NCI-H82 treated with DMSO at 0.1 percent for 48 hours (cell line): ENCODE data around the gene FHAD1.

Experiments used
- DNase-seq: peaks from one replicate; lab custom pipeline; 2025; ENCODE audit not compliant: unreplicated experiment; lab: John Stamatoyannopoulos, UW

FHAD1 gene

DNA sequence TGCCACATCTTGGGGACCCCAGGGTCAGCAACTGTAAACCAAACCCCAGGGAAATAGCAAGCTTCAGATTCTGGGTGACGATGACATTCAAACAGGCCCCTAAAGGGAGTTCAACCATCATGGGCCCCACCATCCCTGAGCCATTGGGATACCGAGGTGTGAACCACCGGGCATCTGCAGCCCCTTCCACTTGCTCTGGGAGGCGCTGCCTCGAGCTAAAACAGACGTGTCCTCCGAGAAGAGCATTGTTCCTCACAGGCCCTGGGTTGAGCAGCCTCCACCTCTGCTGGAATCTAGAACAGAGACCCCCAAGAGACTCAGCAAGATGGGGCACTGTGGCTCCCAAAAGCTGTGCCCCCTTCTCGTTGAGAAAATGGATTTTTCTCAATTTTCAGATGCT lies 143.6 kb downstream of the FHAD1 start:
- DNase-seq, result no peak

DNA sequence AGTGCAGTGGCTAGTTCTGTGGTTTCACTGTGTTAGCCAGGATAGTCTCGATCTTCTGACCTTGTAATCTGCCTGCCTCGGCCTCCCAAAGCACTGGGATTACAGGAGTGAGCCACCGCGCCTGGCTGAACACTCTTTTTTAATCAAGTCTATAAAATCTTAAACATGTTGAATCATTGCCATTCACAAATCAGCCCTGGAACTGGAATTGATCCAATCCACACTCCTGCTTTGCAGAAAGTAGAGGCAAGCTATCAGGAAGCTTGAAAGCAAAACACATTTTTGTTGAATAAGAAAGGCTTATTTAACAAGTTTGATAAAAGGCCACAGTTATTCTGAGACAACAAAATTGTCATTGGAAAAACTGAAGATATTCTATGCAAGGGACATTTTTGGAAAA lies 144.3 kb downstream of the FHAD1 start:
- DNase-seq, result no peak

DNA sequence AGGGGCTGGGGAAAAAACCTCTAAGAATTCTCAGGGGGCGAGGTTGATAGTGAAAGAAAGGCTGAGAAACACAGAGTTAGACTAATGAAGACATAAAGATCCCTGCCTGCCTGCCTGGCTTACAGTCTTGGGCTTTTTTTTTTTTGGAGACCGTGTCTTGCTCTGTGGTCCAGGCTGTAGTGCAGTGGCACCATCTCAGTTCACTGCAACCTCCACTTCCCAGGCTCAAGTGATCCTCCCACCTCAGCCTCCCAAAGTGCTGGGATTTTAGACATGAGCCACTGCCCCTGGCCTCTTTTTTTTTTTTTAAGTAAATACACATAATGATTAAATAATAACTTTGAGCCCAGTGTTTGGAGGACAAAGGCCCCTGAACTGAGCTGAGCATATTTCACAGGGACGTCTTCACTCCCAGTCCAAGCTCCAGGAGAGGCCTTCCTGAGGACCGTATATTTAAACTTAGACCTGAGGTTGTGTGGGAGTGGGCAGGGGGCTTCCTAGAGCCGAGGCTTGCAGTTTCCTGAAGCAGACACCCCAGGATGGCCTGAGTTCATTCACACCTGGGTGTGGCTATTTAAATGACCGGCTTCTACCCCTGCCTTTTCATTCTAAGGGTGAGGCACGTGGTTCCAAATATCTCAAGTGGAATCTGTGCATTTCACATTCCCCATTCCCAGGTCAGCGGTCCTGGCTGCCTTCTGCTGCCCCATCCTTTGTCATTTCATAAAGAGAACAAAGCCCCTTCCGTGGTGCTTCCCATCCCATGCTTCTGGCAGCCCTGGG lies 146.6 kb downstream of the FHAD1 start:
- no peak for DNase-seq

DNA sequence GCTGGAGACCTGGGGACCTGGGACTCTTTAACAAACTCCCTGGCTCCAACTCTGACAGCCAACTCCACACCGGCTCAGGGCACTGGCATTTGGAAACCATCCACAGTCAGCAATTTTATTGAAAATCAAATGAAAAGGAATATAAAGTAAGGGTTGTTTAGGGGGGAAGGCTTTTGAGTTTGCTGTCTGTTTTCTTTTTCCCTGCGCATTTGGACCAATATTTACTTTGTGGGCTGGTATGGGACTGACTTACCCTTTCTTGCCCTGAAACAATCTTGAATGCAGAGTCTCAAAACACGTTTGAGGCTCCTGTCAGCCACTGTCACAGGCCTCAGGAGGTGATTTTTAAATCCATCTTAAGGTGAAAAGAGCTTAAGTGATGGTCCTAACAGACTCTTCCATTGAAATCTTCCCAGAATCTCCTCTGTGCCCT lies 147.3 kb downstream of the FHAD1 start:
- DNase-seq, result no peak

DNA sequence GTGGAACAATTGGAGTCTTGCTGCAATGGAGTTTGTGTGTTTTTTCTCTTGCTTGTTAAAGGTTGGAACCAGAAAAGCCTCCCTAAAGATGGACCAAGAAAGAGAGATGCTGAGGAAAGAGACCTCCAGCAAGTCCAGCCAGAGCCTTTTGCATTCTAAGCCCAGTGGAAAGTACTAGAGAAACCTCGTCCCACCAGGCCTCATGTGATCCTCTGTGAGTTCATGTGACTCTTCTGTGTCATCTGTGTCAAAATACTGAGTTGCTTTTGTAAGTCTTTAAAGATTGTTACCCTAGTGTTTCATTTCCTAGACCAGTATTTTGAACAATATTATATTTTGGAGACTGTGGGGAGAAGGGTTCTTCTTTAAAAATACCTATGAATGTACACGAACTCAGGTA lies 150.2 kb downstream of the FHAD1 start:
- no peak for DNase-seq

DNA sequence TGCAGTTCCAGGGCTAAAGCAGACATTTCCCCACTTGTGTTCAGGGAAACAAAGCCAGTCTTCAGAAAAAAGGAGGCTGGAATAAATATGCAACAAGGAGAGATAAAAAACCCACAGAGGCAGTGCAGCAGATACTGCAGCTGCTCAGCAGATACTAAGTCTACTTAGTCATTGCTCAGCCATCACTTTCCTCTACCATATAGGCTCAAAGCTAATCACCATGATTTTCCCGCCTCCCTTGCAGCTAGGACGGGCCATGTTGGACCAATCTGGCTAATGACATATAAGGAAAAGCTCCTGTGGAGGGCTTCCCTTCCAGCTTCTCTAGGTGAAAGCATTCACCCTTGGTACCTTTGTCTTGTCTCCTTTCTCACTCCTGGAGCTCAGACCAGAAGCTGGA lies 152.7 kb downstream of the FHAD1 start:
- DNase-seq, result no peak

DNA sequence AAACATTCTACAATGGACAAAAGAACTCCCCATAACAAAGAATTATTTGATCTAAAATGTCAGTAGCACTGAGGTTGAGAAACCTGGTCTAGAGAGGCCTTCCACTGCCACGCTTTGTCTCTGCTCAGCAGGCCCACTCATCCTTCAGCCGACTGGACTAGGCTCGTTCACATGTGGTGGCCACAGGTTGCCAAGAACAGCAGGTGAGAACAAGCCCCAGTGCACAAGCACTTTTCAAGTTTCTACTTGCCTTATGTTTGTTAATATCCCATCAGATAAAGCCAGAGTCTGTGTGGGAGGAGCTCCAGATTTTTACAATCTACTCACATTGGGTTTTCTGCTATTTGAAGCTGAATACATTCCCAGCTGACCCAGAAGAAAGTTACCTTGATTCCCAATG lies 153.6 kb downstream of the FHAD1 start:
- DNase-seq, result no peak

DNA sequence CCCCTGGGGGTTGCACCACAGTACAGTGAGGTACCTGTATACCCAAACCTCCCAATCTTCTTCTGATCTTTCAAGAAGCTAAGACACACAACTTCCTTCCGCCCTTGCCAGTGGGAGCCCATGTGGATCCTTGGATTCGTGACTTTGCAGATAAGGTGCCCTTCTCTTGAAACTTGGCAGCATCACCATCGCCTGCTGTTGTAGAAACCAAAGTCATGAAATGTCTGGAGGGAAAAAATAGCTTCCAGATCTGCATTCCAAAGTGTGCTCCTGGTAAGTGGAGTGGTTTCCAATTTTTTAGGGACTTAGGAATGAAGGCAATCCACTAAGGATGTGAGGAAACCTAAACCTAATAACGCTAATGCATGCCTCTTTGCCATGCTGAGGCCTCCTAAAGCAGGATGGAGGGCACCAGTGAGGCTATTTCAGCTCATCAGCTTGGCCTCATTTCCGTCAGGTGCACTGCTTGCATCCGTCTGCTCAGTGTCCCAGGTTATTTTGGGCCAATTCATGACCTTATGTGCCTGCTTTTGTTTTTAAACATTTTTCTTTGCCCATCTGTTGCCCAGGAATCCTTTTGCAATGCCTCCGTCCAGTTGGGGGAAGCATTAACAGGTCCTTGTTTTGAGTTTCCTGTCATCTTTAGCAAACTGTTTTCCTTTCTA lies 154.5 kb downstream of the FHAD1 start:
- DNase-seq, result no peak

DNA sequence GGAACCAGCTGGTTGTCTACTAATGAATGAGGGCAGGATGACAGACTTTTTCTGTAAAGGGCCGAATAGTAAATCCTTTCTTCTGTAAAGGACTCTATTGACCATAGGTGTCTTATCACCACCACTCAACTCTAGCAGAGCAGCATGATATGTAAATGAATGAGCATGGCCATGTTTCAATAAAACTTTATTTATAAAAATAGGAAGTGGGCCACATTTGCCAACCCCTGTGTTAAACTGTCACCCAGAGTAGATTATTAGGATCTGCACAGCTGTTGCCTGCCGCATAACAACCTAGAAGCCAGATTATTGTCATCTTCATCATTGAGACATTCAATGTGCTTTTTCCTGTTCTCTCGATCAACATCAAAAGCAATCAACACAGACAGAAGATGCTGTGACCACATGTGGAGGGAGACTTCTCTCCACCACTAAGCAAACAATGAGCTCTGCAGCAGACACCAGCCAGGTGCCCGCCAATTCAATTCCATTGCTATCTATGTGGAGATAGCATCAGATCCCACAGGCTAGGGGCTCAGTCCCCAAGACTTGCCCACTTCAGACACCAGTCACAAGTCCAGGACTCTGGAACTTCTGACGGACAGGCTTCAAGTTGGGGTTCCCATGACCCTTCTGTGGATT lies 155.9 kb downstream of the FHAD1 start:
- DNase-seq, result no peak

DNA sequence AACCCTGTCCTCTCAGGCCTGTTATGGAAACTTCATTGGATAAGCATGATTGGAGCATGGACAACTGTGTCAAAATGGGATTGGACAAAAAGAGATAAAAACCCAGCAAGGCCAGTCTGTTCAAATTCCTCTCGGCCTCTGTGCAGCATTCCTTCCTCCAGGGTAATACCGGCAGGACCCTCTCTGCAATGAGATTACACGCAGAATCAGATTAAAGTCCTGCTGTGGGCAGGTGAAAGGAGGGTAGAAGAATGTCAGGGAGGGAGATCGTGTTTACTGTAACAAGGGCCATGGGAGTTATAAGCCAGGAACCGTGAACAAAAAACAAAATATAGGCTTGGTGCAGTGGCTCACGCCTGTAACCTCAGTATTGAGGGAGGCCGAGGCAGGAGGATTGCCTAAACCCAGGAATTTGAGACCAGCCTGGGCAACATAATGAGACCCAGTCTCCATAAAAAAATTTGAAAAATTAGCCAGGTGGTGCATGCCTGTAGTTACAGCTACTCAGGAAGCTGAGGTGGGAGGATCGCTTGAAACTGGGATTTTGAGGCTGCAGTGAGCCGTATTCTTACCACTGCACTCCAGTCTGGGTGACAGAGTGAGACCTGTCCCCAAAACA lies 157.0 kb downstream of the FHAD1 start:
- no peak for DNase-seq

DNA sequence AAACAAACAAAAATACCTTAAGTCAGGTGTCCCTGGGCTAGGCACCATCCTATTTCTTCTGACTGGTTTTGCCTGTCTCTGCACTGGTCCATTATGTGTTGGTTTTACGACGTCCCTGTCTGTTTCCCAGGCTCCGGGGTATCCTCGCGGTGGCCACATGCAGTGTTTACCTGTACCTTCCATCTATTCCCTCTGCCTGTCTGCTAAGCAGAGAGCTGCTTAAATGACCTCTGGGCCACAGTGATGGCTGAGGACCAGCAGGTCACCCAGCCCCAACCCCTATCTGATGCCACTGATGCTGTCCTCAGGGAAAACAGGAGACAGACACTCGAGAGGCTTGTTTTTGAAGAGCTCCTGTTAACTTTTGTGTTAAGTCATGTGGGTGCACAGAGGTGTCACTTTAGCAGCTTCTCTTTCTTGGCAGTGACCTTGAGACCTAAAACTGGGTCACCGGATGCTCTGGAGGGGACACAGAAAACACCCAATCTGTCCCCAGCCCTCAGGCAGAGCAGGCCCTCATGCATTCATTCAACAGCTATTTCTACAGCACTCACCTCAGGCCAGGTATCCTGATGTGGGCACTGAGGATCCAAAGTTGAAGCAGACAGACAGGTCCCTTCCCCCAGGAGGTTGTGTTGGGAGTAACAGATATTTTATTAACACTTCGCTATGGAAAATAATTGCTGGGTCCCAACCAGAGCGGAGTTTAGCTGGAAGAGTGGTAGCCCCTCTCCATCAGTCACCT lies 158.3 kb downstream of the FHAD1 start:
- DNase-seq, result no peak

DNA sequence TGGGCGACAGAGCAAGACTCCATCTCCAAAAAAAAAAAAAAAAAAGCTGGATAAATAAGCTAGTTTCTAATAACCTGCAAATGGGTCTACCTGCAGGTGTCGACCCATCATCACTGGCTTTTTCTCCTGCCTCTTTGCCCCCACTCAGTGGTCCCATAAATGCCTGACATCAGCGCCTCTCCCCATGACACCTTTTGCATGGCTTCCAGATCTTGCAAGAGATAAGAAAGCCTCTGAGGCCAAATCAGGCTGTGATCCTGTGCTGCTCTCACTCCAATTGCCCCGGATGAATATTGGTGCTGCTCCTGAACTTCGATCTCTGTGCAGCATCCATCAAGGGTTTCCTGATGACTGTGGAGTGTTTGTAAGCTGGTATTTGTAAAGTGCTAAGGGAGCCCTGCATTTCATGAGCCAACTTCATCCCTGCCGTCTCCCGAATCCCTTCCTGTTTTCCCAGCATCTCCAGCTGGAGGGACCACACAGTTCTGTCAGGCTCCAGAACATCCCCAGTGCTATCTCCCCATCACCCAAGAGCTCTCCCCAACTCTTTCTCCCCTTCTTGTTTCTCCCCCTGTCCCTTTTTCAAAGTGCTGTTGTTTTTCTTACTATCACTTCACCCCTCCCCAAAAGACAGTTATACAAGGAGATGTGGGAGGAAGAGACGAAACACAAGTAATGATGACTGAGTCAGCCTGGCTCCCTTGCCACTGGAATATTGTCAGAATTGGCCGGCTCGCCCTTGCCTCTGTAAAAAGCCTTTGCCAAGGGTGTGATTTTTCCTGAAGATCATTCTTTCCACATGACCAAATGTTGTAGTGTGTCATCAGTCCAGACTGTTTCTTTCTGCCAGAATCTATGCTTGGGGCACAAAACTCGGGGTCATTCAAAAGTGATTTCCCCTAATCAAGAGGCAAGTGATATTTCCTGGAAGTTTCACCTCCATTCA lies 159.9 kb downstream of the FHAD1 start:
- no peak for DNase-seq

DNA sequence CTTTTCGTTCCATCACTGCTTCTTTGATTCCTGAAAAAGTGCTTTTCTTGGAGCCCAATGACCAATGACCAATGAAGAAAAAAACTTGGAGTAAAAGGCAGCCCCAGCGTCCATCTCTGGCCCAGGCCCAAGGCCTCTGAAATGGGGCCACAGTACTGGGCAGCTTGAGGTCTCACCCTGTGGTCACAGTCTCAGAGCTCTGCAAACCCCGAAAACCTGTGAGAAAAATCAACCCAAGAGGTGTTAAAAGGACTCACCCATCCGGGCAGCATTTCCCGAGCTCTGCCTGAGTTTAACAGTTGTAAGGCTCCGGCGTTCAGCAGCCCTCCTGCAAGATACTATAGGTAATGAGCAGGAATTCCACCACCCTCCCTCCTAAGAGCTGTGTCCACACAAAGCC lies 160.6 kb downstream of the FHAD1 start:
- no peak for DNase-seq

DNA sequence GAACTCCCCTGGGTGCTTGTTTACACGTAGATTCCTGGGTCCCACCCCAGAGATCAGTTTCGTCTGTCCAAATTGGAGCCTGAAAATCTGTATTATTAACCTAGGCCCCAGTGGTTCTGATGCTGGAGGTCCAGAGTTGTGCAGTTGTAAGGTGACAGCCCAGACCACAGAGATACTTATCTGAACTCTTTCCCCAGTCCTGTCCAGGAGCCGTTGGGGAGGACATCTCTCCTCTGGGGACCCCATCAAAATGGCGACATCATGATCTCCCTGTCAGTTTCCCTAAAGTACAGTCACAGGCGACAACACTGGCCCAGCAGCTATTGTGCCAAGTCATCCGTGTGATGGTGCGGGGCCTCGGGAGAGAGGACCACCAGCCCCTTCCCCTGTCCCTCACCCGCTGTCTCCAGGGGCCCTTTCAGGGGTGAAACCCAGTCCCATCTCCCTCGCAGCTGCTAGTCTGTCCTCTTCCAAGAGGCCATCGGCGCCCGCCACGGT lies 161.9 kb downstream of the FHAD1 start:
- DNase-seq, result no peak

DNA sequence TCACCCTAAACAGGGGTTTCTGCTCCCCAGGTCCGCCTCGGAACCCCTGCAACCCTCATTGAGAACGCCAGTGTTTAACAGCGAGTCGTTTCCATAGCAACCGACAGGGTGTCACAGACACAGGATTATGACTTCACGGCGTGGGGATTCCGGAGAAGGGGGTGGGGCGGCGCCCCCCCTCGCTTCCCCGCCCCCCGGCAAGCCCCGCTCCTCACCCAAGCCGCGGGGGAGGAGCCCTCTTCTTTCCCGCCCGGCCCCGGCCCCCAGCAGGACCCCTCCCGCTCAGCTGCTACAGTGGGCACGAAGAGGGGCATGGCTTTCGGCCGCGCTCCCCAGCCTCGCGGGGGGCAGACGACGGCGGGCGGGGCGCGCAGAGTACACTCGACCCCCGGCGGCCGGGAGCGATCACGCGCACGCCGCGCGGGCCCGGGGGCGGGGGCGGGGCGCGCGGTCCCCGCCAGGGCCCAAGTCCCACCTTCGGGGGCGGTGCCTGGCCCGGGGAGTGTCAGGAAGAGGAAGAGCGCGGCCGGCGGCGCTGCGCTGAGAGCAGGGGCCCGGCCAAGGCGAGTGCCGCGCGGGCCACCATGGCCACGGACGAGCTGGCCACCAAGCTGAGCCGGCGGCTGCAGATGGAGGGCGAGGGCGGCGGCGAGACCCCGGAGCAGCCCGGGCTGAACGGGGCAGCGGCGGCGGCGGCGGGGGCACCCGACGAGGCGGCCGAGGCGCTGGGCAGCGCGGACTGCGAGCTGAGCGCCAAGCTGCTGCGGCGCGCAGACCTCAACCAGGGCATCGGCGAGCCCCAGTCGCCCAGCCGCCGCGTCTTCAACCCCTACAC lies 162.6 kb downstream of the FHAD1 start, which contains the start of gene EFHD2:
EFHD2 (plus strand) TSS at position 501 of the 835 bp plus-strand sequence; CDS start at position 585, 84 bp downstream.
- peak; percentile 68 for DNase-seq

DNA sequence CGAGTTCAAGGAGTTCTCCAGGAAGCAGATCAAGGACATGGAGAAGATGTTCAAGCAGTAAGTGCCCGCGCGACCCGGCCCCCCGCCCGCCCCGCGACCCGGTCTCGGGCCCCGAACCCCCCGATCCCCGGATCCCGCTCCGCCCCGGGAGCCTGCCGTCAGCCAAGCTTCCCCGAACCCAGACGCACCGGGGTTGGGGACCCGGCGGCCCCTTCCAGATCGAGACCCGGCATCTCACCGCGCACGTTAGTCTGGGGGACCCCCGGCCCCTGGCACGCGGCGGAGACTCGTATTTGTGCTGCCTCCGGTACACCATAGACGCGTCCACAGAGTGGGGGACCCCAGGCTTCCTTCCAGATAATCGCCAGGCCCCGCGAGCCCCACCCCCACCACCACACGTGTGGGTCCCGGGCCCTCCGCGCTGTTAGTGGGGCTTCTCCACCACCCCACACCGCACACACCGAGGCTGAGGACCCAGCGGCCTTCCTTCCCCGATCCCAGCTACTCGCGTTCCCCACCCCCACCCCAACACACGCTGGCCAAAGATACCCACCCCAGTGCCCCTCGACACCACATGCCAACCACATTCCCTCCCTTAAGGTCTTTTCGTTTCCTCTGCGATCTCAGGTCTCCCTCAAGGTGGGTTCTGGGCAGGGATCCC lies 163.3 kb downstream of the FHAD1 start:
- DNase-seq, result no peak

DNA sequence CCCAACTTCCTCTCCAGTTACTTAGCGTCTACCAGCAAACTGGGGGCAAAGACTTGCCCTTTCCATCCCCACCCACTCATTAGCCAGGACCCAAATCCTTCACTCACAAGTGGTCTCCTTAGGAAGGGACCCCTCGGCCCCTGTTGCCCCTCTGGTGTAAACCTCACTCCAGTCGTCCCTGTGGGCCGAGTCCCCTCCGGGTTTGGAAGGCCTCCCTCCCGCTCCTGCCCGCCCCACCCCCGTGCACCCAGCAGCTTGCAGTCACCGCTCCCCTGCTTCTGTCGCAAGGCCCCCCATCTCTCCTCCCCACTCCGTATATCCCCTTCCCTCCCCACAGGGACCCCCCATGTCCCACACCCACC lies 163.8 kb downstream of the FHAD1 start:
- DNase-seq, result no peak

DNA sequence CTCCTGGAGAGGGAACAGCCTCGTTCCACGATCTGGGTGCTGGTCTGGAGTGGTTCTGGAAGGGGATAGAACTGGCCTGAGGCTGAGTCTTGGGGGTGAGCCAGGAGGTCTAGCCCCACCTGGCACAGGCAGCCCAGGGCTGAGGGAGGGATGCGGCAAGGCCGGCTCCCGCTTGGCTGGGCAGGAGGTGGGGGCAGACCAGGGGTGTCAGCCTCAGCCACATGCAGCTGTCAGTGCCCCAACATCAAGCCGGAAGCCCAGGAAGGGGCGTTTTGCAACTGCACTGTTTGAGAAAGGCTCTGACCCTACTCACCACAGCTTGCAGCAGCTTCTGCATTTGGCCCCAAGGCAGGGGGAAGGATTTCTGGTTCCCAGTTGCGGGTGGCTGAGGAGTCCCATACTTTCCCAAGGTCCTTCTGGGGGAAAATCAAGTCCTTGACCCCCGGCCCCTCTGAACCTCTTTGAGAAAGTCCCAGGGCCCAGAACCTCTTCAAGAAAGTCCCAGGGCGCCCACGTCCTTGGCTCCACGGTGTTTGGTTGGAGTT lies 164.6 kb downstream of the FHAD1 start:
- DNase-seq, result no peak
